K562 (cell line): ENCODE measurements around the gene RALGPS1. TPM values are rescaled to one million over a fixed set of nuclear protein-coding genes. Genes with fewer than 3 reads are reported as not detected.

Experiments
- ATAC-seq: fragments of 200-7000 bp; cut with Tn5 transposase; 3 replicates; pipeline ENCODE4 v1.9.1; 2020; ENCODE audit warnings: moderate library complexity
- BruUV-seq: library from RNA; stranded (reverse); fragments of 400-500 nt; replicated peaks from 2 replicates; lab custom pipeline; 2021; lab: Mats Ljungman, UMichigan
- CTCF ChIA-PET: fragments of 300-600 bp; formaldehyde crosslinking; extraction: SDS; loops from one replicate; lab custom pipeline; 2021; ENCODE audit warnings: low intra/inter-chr PET ratio; lab: Yijun Ruan, JAX
- POLR2A ChIA-PET: fragments of 300-600, 350-650 bp; sonication (Branson Sonifier 250); formaldehyde crosslinking; extraction: SDS; loops from one replicate; lab custom pipeline; 2021; ENCODE audit warnings: antibody characterized with exemption, inconsistent platforms; lab: Yijun Ruan, JAX
- DNase-seq, 4 experiments: peaks; one replicate each; pipeline versions ENCODE4 v3.0.0 to v3.0.0-alpha.2; 2011 to 2018; ENCODE audit warnings: low spot score in 3 of 4, mixed read lengths in 3 of 4; ENCODE audit errors: extremely low read depth in 1 of 4
- FAIRE-seq: peaks from 2 replicates; lab custom pipeline; 2011; peaks lifted over from hg19 to GRCh38; lab: Jason Lieb, UNC
- H2AFZ ChIP-seq: 2 replicates; pipeline ENCODE4 v1.6.0; 2011; ENCODE audit warnings: low read depth, low read length, control low read depth, inconsistent platforms
- H3K27ac ChIP-seq: fragments of 200-600 bp; 3 replicates; pipeline ENCODE4 v1.8.0; 2011; ENCODE audit warnings: low read depth, mild to moderate bottlenecking, control low read depth, inconsistent platforms, low read length, moderate library complexity, mixed read lengths; ENCODE audit errors: extremely low read depth
- H3K27me3 ChIP-seq, 2 experiments: fragments of 300-600 bp in 1 of 2; 2 replicates in 1 of 2; 3 replicates in 1 of 2; pipeline versions ENCODE4 v1.6.0 to v1.8.0; 2011; ENCODE audit warnings: inconsistent platforms in 2 of 2, low read length in 2 of 2, mild to moderate bottlenecking in 1 of 2, mixed read lengths in 1 of 2, moderate library complexity in 1 of 2; ENCODE audit not compliant: control insufficient read depth in 2 of 2, insufficient read depth in 2 of 2
- H3K36me3 ChIP-seq: fragments of 300-600 bp; 3 replicates; pipeline ENCODE4 v1.8.0; 2011; ENCODE audit warnings: mild to moderate bottlenecking, low read length, inconsistent platforms; ENCODE audit not compliant: control insufficient read depth, insufficient read depth
- H3K4me1 ChIP-seq, 2 experiments: fragments of 200-600 bp in 1 of 2; replicated peaks in 1 of 2; 2 replicates in 1 of 2; 3 replicates in 1 of 2; pipeline versions ENCODE4 v1.5.1 to v1.8.0; 2011; ENCODE audit warnings: inconsistent platforms in 2 of 2, low read length in 2 of 2, mild to moderate bottlenecking in 1 of 2, mixed read lengths in 1 of 2, moderate library complexity in 1 of 2; ENCODE audit not compliant: control insufficient read depth in 2 of 2, insufficient read depth in 2 of 2
- H3K4me2 ChIP-seq: 2 replicates; pipeline ENCODE4 v1.6.1; 2011; ENCODE audit warnings: low read length, control low read depth, inconsistent platforms, mixed read lengths; ENCODE audit not compliant: insufficient read depth
- H3K4me3 ChIP-seq: fragments of 200-600 bp; sonication (generic), shearing (Covaris generic); 2 replicates; pipeline ENCODE4 v1.5.1; 2016; ENCODE audit warnings: control low read depth, inconsistent platforms
- H3K79me2 ChIP-seq: fragments of 200-600 bp; 3 replicates; pipeline ENCODE4 v1.8.0; 2011; ENCODE audit warnings: low read length, inconsistent platforms; ENCODE audit not compliant: control insufficient read depth, insufficient read depth
- H3K9ac ChIP-seq, 2 experiments: 2 replicates each; pipeline versions ENCODE4 v1.6.0 to v1.6.1; 2011; ENCODE audit warnings: low read depth in 2 of 2, low read length in 2 of 2, control low read depth in 1 of 2, inconsistent platforms in 1 of 2, mild to moderate bottlenecking in 1 of 2, mixed read lengths in 1 of 2; ENCODE audit not compliant: insufficient read depth in 1 of 2
- H3K9me1 ChIP-seq: one replicate; pipeline ENCODE4 v1.6.0; 2011; ENCODE audit warnings: inconsistent platforms, mild to moderate bottlenecking, low read length, moderate library complexity; ENCODE audit not compliant: control insufficient read depth, insufficient read depth
- H3K9me3 ChIP-seq: replicated peaks from 2 replicates; pipeline ENCODE4 v1.5.1; 2011; ENCODE audit warnings: low read depth, low read length, inconsistent platforms; ENCODE audit not compliant: control insufficient read depth, insufficient read depth
- H4K20me1 ChIP-seq: replicated peaks from 2 replicates; pipeline ENCODE4 v1.6.1; 2011; ENCODE audit warnings: low read length, inconsistent platforms, mixed read lengths; ENCODE audit not compliant: control insufficient read depth, insufficient read depth
- CBX2 ChIP-seq: fragments of 200-600 bp; sonication (generic); IDR thresholded peaks from one replicate; pipeline ENCODE4 v1.6.1; 2012; ENCODE audit warnings: mild to moderate bottlenecking, low read length, inconsistent platforms; ENCODE audit not compliant: insufficient read depth, poor library complexity, severe bottlenecking
- DACH1 ChIP-seq: fragments of 450-650 bp; IDR thresholded peaks from 2 replicates; pipeline ENCODE4 v1.6.1; 2018; ENCODE audit not compliant: partially characterized antibody
- KAT2B ChIP-seq: IDR thresholded peaks from one replicate; pipeline ENCODE4 v1.6.1; 2012; ENCODE audit warnings: low read depth, mild to moderate bottlenecking, control low read depth, inconsistent platforms, low read length, moderate library complexity
- KDM1A ChIP-seq, 2 experiments: fragments of 450-650 bp; IDR thresholded peaks; 2 replicates each; pipeline ENCODE4 v1.6.1; 2016; ENCODE audit warnings: mild to moderate bottlenecking in 2 of 2
- MYBL2 ChIP-seq, 2 experiments: fragments of 450-650 bp in 1 of 2; sonication (generic) in 1 of 2; formaldehyde crosslinking in 1 of 2; IDR thresholded peaks; 2 replicates each; pipeline versions ENCODE4 v1.6.1 to v1.8.1; 2017 to 2022; ENCODE audit warnings: borderline replicate concordance in 1 of 2, inconsistent platforms in 1 of 2, low read depth in 1 of 2, mild to moderate bottlenecking in 1 of 2, missing genetic modification reagents in 1 of 2, moderate library complexity in 1 of 2
- NCOA2 ChIP-seq, 2 experiments: fragments of 450-650 bp; IDR thresholded peaks; 2 replicates each; pipeline ENCODE4 v1.6.1; 2018; ENCODE audit warnings: mild to moderate bottlenecking in 2 of 2, moderate library complexity in 1 of 2; ENCODE audit not compliant: partially characterized antibody in 2 of 2
- NFATC3 ChIP-seq: fragments of 450-650 bp; IDR thresholded peaks from 2 replicates; pipeline ENCODE4 v1.6.1; 2017; ENCODE audit warnings: mild to moderate bottlenecking
- NRF1 ChIP-seq, 2 experiments: fragments of 450-650 bp; IDR thresholded peaks in 1 of 2; conservative IDR thresholded peaks in 1 of 2; 2 replicates each; pipeline ENCODE4 v1.6.1; 2014; ENCODE audit warnings: mild to moderate bottlenecking in 2 of 2
- SMARCA4 ChIP-seq: fragments of 450-650 bp; IDR thresholded peaks from 2 replicates; pipeline ENCODE4 v1.6.1; 2016
- SP1 ChIP-seq: sonication (generic); formaldehyde crosslinking; IDR thresholded peaks from 2 replicates; pipeline ENCODE4 v1.8.1; 2022; ENCODE audit warnings: mild to moderate bottlenecking, missing genetic modification reagents
- SPI1 ChIP-seq: IDR thresholded peaks from 2 replicates; pipeline ENCODE4 v1.6.1; 2011; ENCODE audit warnings: low read depth, low read length, control low read depth, borderline replicate concordance
- ZBTB17 ChIP-seq: fragments of 450-650 bp; formaldehyde crosslinking; IDR thresholded peaks from 2 replicates; pipeline ENCODE4 v1.4.0; 2020; ENCODE audit warnings: mild to moderate bottlenecking
- ZNF165 ChIP-seq: fragments of 250-450 bp; sonication (Bioruptor Pico); IDR thresholded peaks from 2 replicates; pipeline ENCODE4 v1.4.0; 2020; ENCODE audit warnings: borderline replicate concordance
- ZNF780A ChIP-seq: fragments of 250-450 bp; sonication (Bioruptor Pico); IDR thresholded peaks from 2 replicates; pipeline ENCODE4 v1.5.0; 2021; ENCODE audit warnings: mild to moderate bottlenecking
- WGBS: fragments of 100-300 bp; shearing (Covaris generic); methylation state at CpG from one replicate; pipeline ENCODE4 v1.1.6; 2016; ENCODE audit warnings: low coverage, mixed read lengths; ENCODE audit not compliant: insufficient coverage; ENCODE audit errors: missing lambda C conversion rate; 5-methylcytosine and 5-hydroxymethylcytosine counted together
- in situ Hi-C: fragments of 300-500 bp; cut with MboI; formaldehyde crosslinking; loops from 4 replicates; pipeline ENCODE4 v1.15.0; 2018; ENCODE audit warnings: inconsistent platforms, mixed read lengths
- intact Hi-C: fragments of 100-400 bp; cut with micrococcal nuclease; formaldehyde crosslinking; loops from 2 replicates; pipeline ENCODE4 v1.14.2; 2022
- polyA plus RNA-seq, 8 experiments: library from polyadenylated mRNA; depleted of rRNA in 4 of 8; stranded (reverse) in 5 of 8; unstranded in 3 of 8; fragments of >200 nt; fragmentation: Nextera tagmentation in 2 of 8; fragmentation: Illumina TruSeq in 1 of 8; extraction: Ambion mirVana in 2 of 8; extraction: Trizol in 1 of 8; gene quantifications; 2 replicates each; pipeline versions ENCODE4 v1.2.1 to v1.2.3, GENCODE V29; 2011 to 2014; ENCODE audit warnings: inconsistent platforms in 1 of 8, missing spikeins in 1 of 8
- total RNA-seq, 7 experiments: library from RNA; depleted of rRNA in 6 of 7; stranded (reverse); fragments of >200 nt in 6 of 7; fragmentation: Illumina TruSeq in 2 of 7; extraction: Trizol in 2 of 7; gene quantifications; 2 replicates each; pipeline versions ENCODE4 v1.2.1 to v1.2.3, GENCODE V29; 2011 to 2021; ENCODE audit warnings: low replicate concordance in 1 of 7
- TF ChIP-seq, protein P1 (sequence below): fragments of 150-350 bp; conservative IDR thresholded peaks from 2 replicates; pipeline ENCODE4 v1.6.1; 2014; ENCODE audit warnings: low read length
- TF ChIP-seq, protein P2 (sequence below), 2 experiments: fragments of 250-450 bp in 1 of 2; fragments of 450-650 bp in 1 of 2; sonication (Bioruptor Pico) in 1 of 2; IDR thresholded peaks; 2 replicates each; pipeline versions ENCODE4 v1.6.1 to v1.8.0; 2016 to 2021; ENCODE audit warnings: mild to moderate bottlenecking in 2 of 2, moderate library complexity in 2 of 2, missing compliant biosample characterization in 1 of 2, missing genetic modification characterization in 1 of 2
- TF ChIP-seq, protein P3 (sequence below): IDR thresholded peaks from 2 replicates; pipeline ENCODE4 v1.6.1; 2014; ENCODE audit warnings: antibody characterized with exemption

RALGPS1 gene
- total and polyA plus RNA-seq, 9 of the 15 experiments (the other 6 are each of a cell fraction or from before 2014, with no cell fraction given), result 0.04 to 2.6 (median 1.5) TPM

DNA sequence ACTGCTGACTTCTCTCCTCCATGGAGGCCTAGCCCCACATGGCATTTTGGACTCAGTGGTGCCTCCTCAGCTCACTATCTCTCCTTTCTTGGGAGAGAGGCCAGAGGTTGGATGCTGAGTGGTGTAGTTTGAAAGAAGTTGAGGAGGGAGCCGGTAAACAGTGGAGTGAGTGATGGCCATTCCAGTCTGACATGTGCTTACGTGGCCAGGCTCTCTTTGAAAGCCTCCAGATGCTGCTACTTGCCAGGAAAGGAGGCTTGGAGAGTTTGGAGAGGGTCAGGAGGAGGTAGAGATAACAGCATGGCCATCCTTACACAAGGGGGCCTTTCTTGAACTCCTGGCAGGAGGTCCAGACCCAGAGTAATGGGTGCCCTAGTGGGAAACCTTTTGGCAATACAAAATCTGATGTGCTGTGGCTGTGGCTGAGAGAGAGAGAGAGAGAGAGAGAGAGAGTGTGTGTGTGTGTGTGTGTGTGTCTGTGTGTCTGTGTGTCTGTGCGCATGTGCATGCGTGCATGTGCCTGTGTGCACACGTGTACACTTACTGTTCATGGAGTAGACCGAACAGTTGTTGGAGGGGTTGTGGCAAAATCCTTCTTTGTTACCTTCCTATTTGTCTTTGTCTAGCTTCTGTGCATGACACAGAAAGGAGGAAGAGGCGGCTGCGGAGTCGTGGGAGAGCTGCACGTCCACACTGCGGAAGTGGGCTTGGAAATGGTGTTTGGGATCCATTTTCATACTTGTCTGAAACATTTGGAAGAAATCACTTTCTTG lies 37.8 kb downstream of the RALGPS1 start:
- Histone ChIP-seq H3K4me2 (no peak overlapping the region), H3K27ac (no peak overlapping the region), H4K20me1 (no peaks in the 10 kb centered on the region), H2AFZ (peak overlapping the region; percentile 32; the same call in 1 of the 2 replicates), H3K4me1 (peaks cover 5 to 11% of the 10 kb centered on the region in 2 experiments; a peak in 3 of 5 replicates), H3K9ac (no peak overlapping the region), H3K4me3 (no peak overlapping the region), H3K36me3 (no peaks in the 10 kb centered on the region), H3K27me3 (no peaks in the 10 kb centered on the region; a peak in 1 of 5 replicates), H3K79me2 (no peaks in the 10 kb centered on the region), H3K9me1 (no peaks in the 10 kb centered on the region), H3K9me3 (no peaks in the 10 kb centered on the region)
- intact Hi-C loops, result no loop called here
- ATAC-seq (no peak), FAIRE-seq (no peak), DNase-seq (no peak)
- in situ Hi-C loops, result no loop called here
- ChIA-PET CTCF (no interaction called here), POLR2A (interaction anchor here (0.7 kb wide), 1 partner anchor 499 kb away, joined by 3 read pairs; the partner anchor contains the start of genes LRSAM1 and RPL12)
- 40% methylated on average over 11 of the region's 11 CpGs for WGBS
- no TSS peak for BruUV-seq
- TF ChIP-seq DACH1 (no peak), KAT2B (no peak), SMARCA4 (no peak), SP1 (no peak), NFATC3 (no peak), ZBTB17 (no peak), SPI1 (peak; percentile 35; the same call in 1 of the 2 replicates), MYBL2 (IDR thresholded peaks at IDR 0.05; ENCODE audit: low read depth) (no peak), MYBL2 (CRISPR knock-in tag; IDR thresholded peaks at IDR 0.05; ENCODE audit: borderline replicate concordance) (no peak), CBX2 (no peak), ZNF165 (CRISPR knock-in tag) (no peak), KDM1A (IDR thresholded peaks at IDR 0.05) (peak in 1 of 2 experiments; percentile 58; a peak in 1 of 4 replicates), NCOA2 (IDR thresholded peaks at IDR 0.05; ENCODE audit: partially characterized antibody in 2 of 2) (no peak), ZNF780A (no peak), NRF1 (conservative IDR thresholded peaks at IDR 0.05 in 1 of 2, IDR thresholded peaks at IDR 0.05 in 1 of 2) (peak; percentile 24 to 43; a peak in 2 of 4 replicates)
- TF ChIP-seq, protein P1, sequence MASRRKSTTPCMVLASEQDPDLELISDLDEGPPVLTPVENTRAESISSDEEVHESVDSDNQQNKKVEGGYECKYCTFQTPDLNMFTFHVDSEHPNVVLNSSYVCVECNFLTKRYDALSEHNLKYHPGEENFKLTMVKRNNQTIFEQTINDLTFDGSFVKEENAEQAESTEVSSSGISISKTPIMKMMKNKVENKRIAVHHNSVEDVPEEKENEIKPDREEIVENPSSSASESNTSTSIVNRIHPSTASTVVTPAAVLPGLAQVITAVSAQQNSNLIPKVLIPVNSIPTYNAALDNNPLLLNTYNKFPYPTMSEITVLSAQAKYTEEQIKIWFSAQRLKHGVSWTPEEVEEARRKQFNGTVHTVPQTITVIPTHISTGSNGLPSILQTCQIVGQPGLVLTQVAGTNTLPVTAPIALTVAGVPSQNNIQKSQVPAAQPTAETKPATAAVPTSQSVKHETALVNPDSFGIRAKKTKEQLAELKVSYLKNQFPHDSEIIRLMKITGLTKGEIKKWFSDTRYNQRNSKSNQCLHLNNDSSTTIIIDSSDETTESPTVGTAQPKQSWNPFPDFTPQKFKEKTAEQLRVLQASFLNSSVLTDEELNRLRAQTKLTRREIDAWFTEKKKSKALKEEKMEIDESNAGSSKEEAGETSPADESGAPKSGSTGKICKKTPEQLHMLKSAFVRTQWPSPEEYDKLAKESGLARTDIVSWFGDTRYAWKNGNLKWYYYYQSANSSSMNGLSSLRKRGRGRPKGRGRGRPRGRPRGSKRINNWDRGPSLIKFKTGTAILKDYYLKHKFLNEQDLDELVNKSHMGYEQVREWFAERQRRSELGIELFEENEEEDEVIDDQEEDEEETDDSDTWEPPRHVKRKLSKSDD, result no peak
- TF ChIP-seq, protein P2, sequence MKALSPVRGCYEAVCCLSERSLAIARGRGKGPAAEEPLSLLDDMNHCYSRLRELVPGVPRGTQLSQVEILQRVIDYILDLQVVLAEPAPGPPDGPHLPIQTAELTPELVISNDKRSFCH (CRISPR knock-in tag; IDR thresholded peaks at IDR 0.05), result no peak
- TF ChIP-seq, protein P2 (tag; IDR thresholded peaks at IDR 0.05), result no peak
- TF ChIP-seq, protein P3, sequence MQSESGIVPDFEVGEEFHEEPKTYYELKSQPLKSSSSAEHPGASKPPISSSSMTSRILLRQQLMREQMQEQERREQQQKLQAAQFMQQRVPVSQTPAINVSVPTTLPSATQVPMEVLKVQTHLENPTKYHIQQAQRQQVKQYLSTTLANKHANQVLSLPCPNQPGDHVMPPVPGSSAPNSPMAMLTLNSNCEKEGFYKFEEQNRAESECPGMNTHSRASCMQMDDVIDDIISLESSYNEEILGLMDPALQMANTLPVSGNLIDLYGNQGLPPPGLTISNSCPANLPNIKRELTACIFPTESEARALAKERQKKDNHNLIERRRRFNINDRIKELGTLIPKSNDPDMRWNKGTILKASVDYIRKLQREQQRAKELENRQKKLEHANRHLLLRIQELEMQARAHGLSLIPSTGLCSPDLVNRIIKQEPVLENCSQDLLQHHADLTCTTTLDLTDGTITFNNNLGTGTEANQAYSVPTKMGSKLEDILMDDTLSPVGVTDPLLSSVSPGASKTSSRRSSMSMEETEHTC, result no peak
